ENCODE results near the gene CHD9. TPM values are rescaled to one million over a fixed set of nuclear protein-coding genes. Genes with fewer than 3 reads are reported as not detected.

CHD9 gene
- total RNA-seq, 4 donors from 2014 or later = 37.4 to 112 (median 64.4) TPM

GRCh38 chr16:53358884-53359283, 304.1 kb downstream of the CHD9 start:
- Histone ChIP-seq H3K4me1 (no peaks in the 10 kb centered on the region), H3K36me3 (no peaks in the 10 kb centered on the region), H3K9me3 (no peaks in the 10 kb centered on the region), H3K27ac (no peak overlapping the region), H3K27me3 (no peaks in the 10 kb centered on the region), H3K4me3 (no peak overlapping the region)
- intact Hi-C loops (cut with DNase I; ENCODE audit: low total_unique reads) = no loop called here
- TF ChIP-seq EP300 (IDR thresholded peaks at IDR 0.05; ENCODE audit: low read depth) = no peak
- DNase-seq = no peak
- WGBS, 2 donors (ENCODE audit: low coverage in 1 of 2) = 77 to 81% methylated on average over 4 to 9 of the region's 9 CpGs
- in situ Hi-C loops (cut with MboI; ENCODE audit: low pct_ligation_motif_present in 1 of 4, low pct_unique_long_range_greater_than_20kb in 1 of 4, low sequenced_read_pairs in 3 of 4) = no loop called here

DNA sequence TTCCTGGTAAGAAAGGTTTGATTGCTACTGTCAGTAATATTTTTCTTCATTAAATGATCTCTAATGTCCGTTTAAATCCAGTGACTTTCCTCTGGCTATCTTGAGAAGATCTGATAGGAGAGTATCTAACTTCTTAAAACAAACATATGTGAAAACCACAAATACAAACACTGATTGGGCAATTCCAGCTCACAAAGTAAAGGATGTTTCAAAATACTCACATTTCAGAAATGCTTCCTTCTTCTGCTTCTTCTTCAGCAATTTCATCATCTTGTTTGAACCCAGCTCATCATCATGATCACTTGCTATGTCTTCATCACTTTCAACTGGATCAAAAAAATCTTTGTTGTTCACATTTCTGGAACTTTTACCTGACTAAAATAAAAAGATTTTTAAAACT, 315.1 kb downstream of the CHD9 start:
- in situ Hi-C loops (cut with MboI; ENCODE audit: low pct_ligation_motif_present in 1 of 4, low pct_unique_long_range_greater_than_20kb in 1 of 4, low sequenced_read_pairs in 3 of 4) (no loop called here), intact Hi-C loops (cut with DNase I; ENCODE audit: low total_unique reads) (no loop called here)
- Histone ChIP-seq H3K36me3 (no peaks in the 10 kb centered on the region), H3K27ac (no peak overlapping the region), H3K9me3 (no peaks in the 10 kb centered on the region), H3K4me3 (no peak overlapping the region), H3K4me1 (peaks cover 0 to 8% (median 0%) of the 10 kb centered on the region in 4 donors), H3K27me3 (peaks cover 35% of the 10 kb centered on the region)
- TF ChIP-seq POLR2A (IDR thresholded peaks at IDR 0.05) (no peak), EP300 (IDR thresholded peaks at IDR 0.05; ENCODE audit: low read depth) (no peak), CTCF (IDR thresholded peaks at IDR 0.05) (no peak), POLR2AphosphoS5 (IDR thresholded peaks at IDR 0.05) (no peak)
- no peak for DNase-seq
- WGBS, 2 donors (ENCODE audit: low coverage in 1 of 2) = 62 to 63% methylated on average over 1 of the region's 1 CpG

DNA sequence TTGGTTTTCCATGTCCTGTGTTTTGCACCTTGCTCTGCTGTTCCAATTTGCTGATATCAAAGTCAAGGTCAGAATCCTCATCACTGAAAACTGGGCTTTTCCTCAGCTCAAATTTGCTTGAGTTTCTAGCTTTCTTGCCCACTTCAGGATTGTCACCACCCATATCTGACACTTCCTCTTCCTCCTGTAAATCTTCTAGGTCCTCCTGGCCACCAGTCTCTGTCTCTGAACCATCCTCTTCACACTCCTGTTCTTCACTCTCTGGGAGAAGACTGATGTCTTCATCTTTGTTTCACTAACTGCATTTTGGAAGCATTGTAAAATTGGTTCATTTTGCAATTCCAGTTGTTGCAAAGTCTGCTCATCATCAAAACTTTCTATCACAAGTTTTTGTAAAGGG, 316.0 kb downstream of the CHD9 start:
- Histone ChIP-seq H3K27me3 (peaks cover 38% of the 10 kb centered on the region), H3K4me3 (no peak overlapping the region), H3K4me1 (peaks cover 0 to 8% (median 0%) of the 10 kb centered on the region in 4 donors), H3K27ac (no peak overlapping the region), H3K9me3 (no peaks in the 10 kb centered on the region), H3K36me3 (no peaks in the 10 kb centered on the region)
- in situ Hi-C loops (cut with MboI; ENCODE audit: low pct_ligation_motif_present in 1 of 4, low pct_unique_long_range_greater_than_20kb in 1 of 4, low sequenced_read_pairs in 3 of 4) (no loop called here), intact Hi-C loops (cut with DNase I; ENCODE audit: low total_unique reads) (no loop called here)
- DNase-seq = no peak
- TF ChIP-seq POLR2A (IDR thresholded peaks at IDR 0.05) = no peak
- no peak for TF ChIP-seq POLR2AphosphoS5 (IDR thresholded peaks at IDR 0.05)
- no peak for TF ChIP-seq EP300 (IDR thresholded peaks at IDR 0.05; ENCODE audit: low read depth)
- TF ChIP-seq CTCF (IDR thresholded peaks at IDR 0.05) = no peak

- TF ChIP-seq POLR2A (IDR thresholded peaks at IDR 0.05) (peak; percentile 46), POLR2AphosphoS5 (IDR thresholded peaks at IDR 0.05) (peak in 2 of 3 donors; percentile 22 to 27), EP300 (IDR thresholded peaks at IDR 0.05; ENCODE audit: low read depth) (no peak), CTCF (IDR thresholded peaks at IDR 0.05) (peak in 2 of 5 experiments; percentile 2 to 14)
- Histone ChIP-seq H3K36me3 (no peaks in the 10 kb centered on the region), H3K9me3 (no peaks in the 10 kb centered on the region), H3K4me3 (peak overlapping the region in 3 of 4 donors; percentile 21 to 44 (median 36)), H3K27me3 (peaks cover 31% of the 10 kb centered on the region), H3K4me1 (peaks cover 0 to 8% (median 0%) of the 10 kb centered on the region in 4 donors), H3K27ac (peak overlapping the region; percentile 1 to 78 (median 66))
- 36% methylated on average over 54 of the region's 56 CpGs; no CpG with 5 or more reads in 1 of the 2 donors for WGBS, 2 donors (ENCODE audit: low coverage in 1 of 2)
- in situ Hi-C loops (cut with MboI; ENCODE audit: low pct_ligation_motif_present in 1 of 4, low pct_unique_long_range_greater_than_20kb in 1 of 4, low sequenced_read_pairs in 3 of 4) (no loop called here), intact Hi-C loops (cut with DNase I; ENCODE audit: low total_unique reads) (no loop called here)
- DNase-seq = peak; percentile 76
Measured at GRCh38 chr16:53372992-53373871, 318.4 kb downstream of the CHD9 start.
